GM18907 (cell line): ENCODE results near the gene GPR176.

Source experiments
- ATAC-seq: cut with Tn5 transposase; IDR thresholded peaks from one replicate; pipeline ENCODE4 v1.9.1; 2021; ENCODE audit warnings: mild to moderate bottlenecking, moderate library complexity; ENCODE audit not compliant: unreplicated experiment

Gene GPR176

DNA sequence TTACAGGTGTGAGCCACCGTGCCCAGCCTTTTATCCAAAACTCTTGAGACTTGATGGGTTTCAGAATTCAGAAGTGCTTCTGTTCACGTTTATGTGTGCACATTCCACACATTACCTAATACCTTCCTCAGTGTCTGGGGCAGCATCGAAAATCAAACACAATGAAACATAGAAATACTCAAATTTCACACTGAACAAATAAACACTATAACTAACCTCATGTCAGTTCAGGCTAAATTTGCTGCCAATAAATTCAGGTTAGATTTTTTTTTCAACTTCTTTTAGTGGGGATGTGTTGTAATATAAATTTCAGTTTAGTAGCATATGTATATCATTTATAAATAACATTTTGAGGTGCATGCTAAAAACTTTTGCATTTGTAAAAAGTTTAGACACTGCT lies 16.6 kb upstream of the GPR176 start:
- ATAC-seq = no peak

DNA sequence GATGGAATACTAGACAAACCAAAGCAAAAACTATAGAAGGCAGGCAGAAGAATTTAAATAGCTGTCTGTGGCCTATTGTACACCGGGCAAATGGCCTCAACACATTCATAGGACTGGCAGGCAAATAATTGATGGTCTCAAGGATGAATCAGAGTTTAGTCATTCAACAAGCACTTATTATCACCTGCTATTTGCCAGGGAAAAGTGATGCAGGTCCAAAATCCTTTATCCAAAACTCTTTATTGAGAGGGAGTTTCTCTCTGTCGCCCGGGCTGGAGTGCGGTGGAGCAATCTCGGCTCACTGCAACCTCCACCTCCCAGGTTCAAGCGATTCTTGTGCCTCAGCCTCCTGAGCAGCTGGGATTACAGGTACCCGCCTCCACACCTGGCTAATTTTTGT lies 16.1 kb upstream of the GPR176 start:
- ATAC-seq = no peak

DNA sequence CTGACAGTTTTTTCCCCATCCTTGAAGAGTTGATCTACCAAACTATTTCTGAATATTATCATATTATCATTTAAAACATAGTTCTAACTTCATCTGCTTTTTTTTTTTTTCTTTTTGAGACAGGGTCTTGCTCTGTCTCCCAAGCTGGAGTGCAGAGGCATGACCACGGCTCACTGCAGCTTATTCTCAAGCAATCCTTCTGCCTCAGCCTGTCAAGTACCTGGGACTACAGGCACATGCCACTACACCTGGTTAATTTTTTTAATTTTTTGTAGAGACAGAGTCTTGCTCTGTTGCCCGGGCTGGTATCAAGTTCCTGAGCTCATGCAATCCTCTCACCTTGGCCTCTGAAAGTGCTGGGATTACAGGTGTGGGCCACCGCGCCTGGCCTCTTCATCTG lies 15.2 kb upstream of the GPR176 start:
- no peak for ATAC-seq

DNA sequence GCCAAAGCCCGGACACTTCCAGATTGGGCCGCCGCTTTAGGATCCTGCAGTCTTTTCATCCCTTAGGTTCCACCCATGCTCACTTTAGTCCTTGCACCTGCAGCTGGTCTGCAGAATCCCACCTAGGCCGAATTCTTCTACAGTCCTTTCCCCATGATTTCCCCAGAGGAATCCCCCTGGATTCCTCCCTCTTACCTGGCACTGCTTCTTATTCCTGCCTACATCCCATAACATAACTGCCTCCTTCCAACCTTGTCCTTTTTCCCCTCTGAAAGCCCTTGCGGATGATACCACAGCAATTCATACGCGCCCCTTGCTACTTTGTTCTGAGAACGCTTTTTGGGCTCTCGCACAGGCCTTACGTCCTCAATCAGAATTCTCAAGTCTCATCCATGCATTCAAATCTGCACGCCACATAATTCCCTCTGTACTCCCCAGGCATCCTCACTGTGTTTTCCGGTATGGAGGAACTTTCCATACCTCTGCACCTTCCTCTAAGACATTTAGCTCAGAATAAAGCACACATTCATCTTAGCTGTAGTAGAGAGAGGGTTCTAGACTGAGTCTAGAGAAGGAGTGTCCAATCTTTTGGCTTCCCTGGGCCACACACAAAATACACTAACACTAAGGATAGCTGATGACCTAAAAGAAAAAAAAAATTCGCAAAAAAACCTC lies 14.5 kb upstream of the GPR176 start:
- ATAC-seq = peak; percentile 18

DNA sequence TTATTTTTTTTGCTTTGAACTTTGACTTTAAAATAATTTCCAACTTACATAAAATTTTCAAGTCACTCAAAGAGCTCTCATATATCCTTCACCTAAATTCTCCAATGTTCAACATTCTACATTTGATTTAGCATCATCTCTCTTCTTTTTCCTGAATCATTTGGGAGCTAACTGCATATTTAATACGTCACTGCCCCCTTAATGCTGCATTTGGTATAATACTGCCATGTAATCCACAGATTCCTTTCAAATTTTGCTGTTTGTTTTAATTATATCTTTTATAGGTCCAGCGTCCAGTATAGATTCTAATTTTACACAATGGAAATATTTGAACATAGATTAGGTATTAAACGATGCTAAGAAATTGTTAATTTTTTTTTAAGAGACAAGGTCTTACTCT lies 11.5 kb upstream of the GPR176 start:
- ATAC-seq = no peak

DNA sequence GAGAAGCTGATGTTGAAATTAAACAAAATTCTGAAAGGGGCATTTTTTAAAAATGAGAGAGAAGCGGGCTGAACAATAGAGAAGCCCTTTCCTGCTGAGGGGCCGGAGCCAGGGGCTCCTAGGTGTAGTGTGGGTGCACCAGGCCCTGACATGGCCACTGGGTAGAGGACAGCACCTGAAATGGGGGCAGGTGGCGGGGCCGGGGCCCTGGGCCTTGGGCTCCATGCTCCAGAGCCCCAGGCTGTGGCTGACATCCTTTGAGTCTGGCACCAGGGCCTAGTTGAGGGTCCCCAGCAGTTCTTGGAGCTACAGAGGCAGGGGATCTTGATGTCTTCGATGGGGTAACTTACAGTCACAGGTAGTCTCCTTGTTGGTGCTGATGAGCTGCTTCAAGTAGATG lies 6.5 kb upstream of the GPR176 start:
- no peak for ATAC-seq

DNA sequence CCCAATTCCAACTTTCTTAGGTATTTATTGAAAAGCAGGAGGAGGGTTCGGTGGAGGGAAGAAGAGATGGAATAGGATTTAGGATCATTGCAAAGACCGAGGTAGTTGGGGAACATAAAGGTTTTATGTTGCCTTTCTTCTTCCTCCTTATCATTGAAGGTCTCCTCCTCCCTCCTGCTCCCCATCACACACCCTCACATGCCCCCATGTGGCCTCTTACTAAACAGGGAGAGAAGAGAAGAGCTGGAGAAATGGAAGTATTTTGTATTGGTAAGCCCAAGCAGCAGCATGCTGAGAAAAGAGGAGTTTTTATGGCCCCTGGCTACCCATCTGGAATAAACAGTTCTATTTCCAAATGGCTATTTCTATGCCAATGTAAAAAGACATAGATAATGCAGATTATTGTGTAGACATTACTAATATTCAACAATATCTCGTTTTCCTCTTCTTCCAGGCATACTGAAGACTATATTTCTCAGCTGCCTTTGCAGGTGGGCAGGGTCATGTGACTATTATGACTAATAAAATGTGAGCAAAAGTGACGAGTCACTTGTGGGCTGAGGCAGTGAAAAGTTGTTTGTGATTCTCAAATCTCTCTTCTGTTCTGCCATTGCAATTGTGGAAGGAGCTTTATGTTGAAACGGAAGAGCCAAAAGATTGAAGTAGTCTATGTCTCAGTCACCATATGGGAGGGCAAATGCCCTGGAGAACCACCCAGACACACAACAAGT lies 5.2 kb upstream of the GPR176 start:
- ATAC-seq = no peak

DNA sequence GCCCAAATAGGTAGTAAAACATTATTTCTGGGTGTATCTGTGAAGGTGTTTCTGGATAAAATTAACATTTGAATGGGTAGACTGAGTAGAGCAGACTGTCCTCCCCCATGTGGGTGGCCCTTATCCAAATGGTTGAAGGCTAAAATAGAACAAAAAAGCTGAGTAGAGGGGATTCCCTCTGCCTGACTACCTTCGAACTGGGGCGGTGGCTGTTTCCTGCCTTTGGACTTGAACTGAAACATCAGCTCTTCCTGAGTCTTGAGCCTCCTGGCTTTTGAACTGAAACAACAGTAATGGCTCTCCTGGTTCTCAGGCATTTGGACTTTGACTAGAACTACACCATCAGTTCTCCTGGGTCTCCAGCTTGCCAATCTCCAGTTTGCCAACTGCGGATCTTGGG lies 4.4 kb upstream of the GPR176 start:
- no peak for ATAC-seq

DNA sequence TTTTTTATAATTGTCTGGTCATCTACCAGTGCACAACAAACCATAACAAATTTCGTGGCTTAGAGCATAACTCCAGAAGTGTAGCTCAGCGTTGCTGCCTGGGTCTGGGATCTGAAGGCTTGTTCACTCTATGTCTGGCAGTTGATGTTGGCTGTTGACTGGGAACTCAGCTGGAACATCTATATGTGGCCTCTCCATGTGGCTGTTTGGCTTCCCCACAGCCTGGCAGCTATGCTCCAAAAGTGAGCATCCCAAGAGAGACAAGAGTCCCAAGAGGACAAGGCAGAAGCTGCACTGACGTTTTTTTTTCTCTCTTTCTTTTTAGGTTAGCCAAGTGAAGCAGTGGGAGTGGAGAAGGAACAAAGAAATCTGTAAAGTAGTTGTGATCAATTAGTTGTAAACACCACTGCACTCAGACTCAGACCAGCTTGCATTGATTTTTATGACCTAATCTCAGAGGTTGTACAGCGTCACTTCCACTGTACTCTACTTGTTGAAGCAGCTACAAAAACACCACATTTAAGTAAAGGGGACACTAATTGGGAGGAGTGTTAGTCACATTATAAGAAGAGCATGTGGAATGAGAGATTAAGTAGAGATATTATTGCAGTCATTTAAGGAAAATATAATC lies 2.5 kb upstream of the GPR176 start:
- no peak for ATAC-seq

DNA sequence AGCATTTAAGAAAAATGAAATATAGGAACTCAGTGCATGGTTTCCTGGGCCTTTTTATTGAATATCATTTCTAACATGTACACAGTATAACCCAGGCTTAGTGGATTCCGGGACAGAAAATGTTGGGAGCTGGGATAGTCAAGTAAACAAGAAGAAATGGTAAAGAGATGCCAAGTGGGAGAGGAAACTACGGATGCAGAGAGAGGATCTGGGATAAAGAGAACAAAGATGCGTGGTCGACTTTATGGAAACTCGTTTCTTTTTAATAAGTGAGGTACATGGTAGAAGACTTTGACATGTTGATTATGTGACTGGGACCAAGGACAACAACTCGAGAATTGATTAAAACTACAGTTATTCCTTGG lies 1.2 kb upstream of the GPR176 start:
- ATAC-seq = no peak

DNA sequence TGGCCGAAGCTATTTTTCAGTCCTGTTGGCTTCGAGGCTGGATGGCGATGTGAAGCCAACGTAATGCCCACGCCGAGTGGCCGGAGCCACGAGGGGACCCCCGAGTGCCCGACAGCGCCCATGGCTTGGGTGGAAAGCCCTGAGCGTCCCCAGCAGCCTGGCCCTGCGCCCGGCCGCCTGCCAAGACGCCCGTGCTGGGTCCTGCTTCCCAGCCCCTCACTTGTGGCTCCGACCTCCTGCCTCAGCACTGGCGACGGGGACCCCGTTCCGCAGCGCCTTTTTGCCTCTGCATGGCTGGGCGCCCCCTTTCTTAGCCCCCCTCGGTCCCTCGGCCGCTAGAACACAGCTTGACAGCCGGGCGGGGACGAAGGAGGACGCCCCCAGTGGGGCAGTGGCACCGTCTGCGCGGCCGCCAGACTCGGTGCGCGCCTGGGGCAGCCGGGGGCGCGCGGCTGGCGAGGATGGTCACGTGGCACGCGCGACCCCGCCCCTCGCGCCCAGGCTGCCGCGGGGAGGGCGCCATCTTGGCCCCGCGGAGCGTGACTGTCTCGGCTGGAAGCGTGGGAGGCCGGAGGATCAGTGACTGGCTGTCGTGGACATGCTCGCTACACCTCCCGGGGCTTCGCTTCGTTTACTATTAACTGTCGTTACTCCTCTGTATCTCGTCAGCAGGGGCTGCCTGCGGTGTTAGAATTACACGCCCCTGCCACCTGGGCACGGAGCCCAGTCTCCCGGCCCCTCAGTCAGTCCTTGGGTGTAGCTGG lies 626 bp upstream of the GPR176 start:
- peak; percentile 78 for ATAC-seq

DNA sequence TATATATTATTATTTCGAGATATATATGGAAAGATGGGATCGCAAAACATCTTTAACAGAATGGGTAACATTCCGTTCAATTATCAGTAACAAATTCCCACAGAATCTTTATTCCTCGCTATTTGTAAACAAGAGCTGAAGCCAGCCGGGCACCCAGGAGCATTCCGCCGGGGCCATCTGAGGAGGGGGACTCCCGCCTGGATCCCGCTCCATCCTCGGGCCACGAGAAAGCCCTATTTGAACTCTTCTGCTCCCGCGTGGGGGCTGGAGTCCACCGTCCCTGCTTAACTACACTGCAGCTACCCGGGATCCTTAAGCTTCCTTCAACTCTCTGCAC lies 687 bp downstream of the GPR176 start:
- ATAC-seq = no peak

DNA sequence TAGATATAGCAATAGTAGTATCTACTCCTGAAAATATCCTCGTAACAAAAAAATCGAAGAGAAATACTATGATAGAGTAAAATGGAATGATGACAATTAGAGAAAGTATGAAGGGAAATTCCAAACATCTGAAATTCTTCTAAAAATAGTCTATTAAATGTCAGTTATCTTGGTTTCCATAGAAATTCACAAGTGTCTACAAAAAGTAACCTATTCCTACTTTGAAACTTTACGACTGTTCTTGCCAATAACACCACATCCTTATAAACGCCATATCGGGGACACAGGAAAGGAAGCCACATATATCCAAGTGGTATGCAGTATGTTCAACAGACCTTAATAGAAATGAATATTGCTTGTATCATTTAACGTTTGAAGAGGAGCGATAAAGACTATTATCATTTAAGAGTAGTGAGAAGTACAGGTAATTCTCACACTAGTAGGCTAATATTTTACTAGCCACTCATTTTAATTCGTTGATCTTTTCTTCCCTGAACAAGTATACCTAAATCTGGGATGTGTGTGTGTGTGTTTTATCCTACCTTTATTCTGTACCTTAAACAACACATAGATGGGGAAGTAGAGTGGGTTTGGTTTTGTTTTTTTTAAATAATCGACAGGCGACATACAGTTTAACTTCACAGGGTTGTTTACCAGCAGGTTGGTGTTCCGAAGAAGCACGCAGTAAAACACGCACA lies 1.2 kb downstream of the GPR176 start:
- ATAC-seq = no peak

DNA sequence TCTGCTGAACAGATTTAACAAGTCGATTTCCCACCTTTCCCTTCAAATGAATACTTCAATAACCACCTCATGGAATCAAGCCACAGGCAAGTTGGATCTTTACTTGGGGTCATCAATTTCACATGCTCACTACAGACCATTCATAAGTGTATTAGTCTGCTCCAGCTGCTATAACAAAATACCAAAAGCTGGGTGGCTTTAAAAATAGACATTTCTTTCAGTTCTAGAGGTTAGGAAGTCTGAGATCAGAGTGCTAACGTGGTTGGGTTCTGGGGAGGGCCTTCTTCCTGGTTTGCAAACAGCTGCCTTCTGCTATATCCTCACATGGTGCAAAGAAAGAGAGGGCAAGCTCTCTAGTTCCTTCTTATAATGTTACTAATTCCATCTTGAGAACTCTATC lies 5.1 kb downstream of the GPR176 start:
- ATAC-seq = no peak

DNA sequence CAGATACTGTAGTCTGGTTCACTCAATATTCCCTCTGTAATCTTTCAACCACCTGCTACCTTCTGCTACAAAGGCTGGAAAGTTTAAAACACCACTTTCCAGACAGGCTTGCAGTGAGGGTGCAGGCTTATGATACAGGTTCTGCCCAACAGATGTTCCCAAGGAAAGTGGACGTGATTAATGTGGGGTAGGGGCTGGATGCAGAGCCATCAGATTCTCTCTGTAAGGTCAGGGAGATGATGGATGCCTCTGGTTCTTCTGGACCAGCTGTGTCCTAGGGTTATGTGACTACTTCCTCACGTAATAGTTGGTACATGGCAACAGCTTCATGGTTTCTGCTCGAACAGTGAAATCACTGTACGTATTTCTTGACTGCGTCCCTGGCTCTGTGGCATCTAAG lies 11.1 kb downstream of the GPR176 start:
- ATAC-seq = no peak

DNA sequence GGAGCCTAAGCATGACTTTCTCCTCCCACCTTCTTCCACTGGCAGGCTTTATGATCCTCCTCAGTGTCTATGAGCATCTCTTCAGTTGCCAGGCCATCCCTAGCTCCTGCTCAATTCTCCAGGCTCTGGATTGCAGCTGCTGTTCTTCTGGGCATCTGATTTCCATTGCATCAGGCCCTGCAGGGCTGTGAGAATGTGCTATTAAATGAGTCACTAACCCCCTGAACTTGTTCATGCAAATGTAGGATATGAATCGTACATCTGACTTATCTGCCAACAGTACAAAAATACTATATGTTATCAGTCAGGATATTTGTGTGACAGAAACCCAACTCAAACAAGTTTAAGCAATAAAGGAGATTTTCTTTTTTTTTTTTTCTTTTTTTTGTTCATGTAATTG lies 11.9 kb downstream of the GPR176 start:
- no peak for ATAC-seq

DNA sequence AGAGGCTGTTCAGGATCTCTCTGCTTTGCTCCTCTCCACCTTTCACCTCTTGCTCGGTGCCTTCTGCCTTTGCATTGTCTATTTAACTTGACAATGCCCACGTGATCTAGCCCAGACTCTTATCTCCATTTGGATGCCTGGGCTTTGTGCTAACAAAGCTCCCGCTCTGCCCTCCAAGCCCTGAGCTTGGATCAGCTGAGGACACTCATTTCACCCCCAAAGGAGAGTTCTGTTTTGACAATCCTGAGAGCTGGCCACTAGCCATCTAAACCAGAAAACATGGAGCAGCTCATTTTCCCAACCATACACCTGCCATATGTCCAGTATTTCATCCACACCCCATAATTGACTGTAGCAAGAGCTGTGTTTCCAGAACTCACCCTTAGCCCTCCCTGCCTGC lies 12.8 kb downstream of the GPR176 start:
- ATAC-seq = no peak

DNA sequence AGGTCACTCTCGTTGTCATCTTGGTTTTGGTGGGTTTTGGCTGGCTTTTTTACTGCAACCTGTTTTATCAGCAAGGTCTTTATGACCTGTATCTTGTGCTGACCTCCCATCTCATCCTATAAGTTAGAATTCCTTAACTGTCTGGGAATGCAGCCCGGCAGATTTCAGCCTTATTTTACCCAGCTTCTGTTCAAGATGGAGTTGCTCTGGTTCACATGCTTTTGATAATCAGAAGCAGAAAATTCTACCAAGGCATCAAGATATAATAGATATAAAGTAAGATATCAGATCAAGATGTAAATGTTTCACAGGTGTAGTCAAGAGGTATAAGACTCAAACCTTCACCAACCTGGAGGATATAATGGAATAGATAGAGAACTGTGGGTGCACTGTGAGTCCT lies 16.0 kb downstream of the GPR176 start:
- ATAC-seq = no peak

DNA sequence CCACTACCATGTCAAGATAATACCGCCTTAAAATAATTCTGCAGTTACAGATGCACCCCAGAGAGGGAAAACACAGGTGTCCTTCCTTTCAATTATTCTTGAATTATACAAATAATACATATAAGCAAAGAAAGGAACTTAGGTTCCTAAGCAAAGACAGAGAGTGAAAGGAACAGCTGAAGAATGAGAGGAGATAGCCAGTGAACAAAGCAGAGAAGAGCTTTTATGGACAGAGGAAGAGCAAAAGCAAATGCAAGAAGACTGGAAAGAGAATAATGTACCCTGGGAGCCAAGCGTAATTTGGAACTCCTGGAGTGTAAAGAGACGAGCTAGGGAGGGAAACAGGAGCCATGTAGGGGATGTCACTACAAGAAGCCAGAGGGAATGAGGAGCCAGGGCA lies 21.7 kb downstream of the GPR176 start:
- ATAC-seq = no peak

DNA sequence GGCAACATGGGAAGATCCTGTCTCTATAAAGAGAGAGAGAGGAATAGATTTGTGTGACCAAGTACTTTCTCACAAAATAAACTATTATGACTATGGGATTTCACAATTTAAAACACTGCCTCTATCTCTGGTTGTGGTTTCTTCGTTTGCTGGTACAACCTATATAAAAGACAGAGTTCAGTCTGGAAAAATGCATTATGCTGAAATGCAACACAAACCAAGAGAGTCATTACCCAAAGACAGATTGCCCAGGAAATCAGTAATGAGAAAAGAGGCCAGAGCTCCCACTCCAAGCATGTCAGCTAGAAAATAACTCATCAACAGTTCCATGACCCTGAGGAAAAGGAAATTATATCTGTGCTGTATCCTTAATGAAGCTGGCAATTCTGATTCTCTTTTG lies 23.2 kb downstream of the GPR176 start:
- no peak for ATAC-seq

DNA sequence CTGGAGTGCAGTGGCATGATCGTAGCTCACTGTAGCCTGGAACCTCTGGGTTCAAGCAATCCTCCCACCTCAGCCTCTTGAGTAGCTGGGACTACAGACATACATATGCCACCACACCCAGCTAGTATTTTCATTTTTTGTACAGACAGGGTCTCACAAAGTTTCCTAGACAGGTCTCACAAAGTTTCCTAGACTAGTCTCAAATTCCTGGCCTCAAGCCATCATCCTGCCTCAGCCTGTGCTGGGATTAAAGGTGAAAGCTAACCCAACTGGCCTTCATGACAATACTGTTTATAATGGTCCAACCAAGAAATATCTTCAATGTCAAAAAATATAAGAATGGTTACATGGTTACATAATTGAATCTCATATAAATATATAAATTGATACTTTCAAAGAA lies 24.0 kb downstream of the GPR176 start:
- no peak for ATAC-seq
